NOMO-1 (cell line): Measurements from ENCODE around the gene OR5K2.

ENCODE experiments used
- DNase-seq, 2 experiments: peaks; one replicate each; lab custom pipeline; 2025; ENCODE audit not compliant: unreplicated experiment in 2 of 2; lab: John Stamatoyannopoulos, UW

The OR5K2 gene

GRCh38 chr3:98497381-98497780, at the start of gene OR5K2:
OR5K2 (plus strand) TSS chr3:98497681; CDS start chr3:98497681, 0 bp downstream.
- no peak for DNase-seq

DNA sequence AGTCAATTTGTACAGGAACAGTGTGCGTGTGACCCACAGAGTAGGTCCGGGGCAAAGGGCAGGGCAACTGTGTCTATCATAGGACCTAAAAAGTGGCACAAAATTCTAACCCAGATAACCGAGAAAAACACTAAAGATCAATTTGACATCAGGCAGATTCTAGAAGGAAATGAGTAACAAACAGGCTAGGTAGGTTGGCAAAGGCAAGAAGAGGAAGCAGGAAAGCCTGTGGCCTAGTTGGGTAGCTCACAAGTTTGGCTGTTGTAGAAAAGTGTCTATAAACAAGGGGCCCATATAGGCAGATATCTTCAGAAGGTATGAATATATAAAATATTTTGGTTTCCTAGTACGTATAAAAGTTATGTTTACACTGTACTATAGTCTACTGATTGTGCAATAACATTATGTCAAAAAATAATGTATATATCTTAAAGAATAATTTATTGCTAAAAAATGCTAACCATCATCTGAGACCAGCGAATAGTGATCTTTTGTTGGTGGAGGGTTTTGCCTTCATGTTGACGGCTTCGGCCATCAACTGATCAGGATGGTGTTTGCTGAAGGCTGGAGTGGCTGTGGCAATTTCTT, 47.8 kb upstream of the OR5K2 start:
- DNase-seq, result no peak

- no peak for DNase-seq
Measured at GRCh38 chr3:98450372-98450771, 47.1 kb upstream of the OR5K2 start.

DNA sequence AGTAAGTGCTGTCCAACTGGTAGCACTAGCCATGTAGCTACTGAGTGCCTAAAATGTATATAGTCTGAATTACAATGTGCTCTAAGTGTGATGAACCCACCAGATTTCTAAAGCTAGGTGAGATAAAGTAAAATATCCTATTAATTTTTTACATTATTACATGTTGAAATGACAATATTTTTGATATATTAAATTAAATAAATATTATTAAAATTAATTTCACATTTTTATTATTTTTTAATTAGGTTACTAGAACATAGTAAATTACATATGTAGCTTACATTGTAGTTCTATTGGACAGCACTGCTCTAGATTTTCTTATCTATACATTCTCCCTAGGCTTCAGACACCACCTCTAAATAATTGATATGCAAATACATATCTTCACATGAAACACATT, 43.7 kb upstream of the OR5K2 start:
- DNase-seq, result no peak

- DNase-seq, result no peak
Measured at GRCh38 chr3:98454929-98455328, 42.6 kb upstream of the OR5K2 start.

DNA sequence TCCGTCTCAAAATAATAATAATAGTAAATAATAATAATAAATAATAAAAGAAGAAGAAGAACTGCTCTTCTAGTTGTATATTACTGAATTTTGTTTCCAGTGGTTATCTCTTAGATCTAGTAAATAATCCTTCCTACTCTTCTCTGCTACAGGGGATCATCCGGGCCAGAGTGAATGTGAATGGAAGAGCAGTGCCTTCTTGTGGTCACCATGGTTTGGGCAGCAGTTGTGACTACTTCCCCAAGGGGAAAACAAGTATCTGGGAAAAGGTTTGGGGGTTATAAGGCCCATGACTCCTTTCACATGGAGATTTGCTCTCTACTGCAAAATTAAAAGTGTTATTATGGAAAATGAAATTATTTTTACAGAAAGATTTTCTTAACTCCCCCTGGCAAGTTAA, 39.9 kb upstream of the OR5K2 start:
- no peak for DNase-seq

DNA sequence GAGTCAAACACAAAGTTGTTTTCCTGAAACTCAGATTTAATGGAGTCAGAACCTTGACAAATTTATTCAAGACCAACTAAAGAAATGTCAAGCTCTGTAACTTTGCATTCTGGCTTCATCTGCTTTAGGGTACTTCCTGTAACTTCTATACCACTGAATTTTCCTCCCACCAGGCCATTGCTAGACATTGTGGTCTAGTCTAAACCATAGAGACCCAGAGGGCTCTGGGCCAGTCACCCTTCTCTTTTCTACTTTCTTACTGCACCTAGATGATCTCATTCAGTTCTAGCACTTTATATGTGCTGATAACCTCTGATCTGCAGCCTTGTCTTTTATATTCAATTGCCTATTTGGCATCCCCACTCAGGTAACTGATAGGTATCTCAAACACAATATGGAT, 37.3 kb upstream of the OR5K2 start:
- DNase-seq, result no peak

GRCh38 chr3:98462901-98463300, 34.6 kb upstream of the OR5K2 start, which contains the start of gene OR5K1:
OR5K1 (plus strand) TSS chr3:98463201; CDS start chr3:98469577, 6,376 bp downstream.
- DNase-seq, result no peak

DNA sequence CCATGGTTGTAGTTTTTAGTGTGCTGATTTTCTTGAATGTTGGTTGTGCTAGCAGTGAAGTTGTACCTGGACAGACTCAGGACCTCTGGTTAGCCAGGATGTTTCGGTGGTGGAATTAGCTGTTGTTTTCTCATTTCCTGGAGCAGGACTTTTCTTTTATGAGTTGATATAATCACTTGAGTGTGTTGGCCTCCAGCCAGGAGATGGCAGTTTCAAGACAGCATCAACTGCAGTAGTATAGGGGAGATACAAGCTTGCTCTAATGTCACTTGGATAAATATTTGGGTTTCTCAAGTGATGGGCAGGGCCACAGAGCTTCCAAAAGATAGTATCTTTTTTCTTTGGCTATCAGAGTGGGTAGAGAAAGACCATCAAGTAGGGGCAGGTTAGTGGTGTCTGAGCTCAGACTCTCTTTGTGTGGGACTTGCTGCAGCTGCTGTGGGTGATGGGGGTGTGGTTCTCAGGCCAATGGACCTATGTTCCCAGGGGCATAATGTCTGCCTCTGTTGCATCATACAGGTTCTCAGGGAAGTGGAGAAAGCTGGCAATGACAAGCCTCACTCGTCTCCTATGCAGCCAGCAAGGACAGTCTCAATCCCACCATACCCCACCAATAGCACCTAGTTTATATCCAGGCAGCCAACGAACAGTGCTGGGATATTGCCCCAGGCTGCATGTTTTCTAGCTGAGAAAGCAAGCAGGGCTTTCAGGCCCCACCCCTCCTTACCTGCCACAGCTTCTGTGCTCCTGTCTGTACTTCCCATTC, 14.6 kb upstream of the OR5K2 start:
- DNase-seq, result no peak

- no peak for DNase-seq
Measured at GRCh38 chr3:98483626-98484025, 13.9 kb upstream of the OR5K2 start.

DNA sequence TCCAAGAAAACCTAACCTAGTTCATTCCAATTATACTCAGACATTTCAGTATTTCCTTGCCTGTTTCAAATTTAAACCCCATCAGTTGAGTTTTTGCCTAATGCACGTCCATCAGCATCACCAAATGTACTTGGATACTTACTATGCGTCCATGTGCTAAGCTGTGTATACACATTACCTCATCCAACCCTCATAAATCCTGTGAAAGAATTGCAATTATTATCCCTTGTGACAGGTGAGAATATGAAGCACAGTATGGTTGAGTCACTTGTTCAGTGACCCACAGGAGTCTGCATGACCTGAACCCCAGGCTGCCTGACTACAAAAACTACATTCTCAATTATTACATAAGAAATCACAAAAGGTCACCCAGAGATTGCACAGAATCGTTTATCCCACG, 2.5 kb downstream of the OR5K2 start:
- DNase-seq, result no peak

DNA sequence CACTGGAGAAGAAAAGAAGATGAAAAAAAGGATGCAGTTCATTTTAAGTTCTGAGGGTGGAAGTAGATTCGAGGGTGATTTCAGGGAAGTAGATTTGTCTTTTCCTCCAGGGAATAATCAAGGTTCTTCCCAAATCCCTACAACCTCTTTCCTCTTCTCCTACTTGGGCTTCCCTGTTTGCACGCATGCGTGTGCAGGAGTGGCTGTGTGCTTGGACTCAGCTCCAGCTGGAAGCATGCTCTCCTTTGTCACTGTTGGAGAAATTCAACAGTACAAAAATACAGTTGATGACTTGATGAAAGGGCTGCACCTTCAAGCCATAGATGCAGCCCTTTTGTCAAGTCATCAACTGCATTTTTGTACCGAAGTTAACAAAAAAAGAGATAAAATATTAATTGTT, 3.8 kb downstream of the OR5K2 start:
- DNase-seq, result no peak

GRCh38 chr3:98501863-98502576, 4.5 kb downstream of the OR5K2 start:
- DNase-seq, result no peak

DNA sequence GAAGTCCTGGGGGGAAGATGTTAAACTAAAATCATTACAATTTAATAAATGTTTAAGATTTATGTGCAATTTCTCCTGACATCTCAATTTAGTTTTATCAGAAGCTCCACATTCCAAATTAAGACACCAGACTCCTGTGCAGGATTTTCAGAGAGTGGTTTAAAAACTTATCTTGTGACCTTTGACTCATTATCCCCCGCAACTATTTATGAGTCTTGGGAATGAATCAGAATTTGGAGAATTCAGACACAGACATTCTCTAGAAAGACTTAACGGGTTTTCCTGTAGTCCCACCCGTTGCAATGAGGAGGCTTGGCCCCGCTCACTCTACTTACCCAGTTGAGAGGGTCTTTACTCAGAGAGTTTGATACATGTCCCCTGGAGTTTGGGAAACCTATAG, 7.1 kb downstream of the OR5K2 start:
- DNase-seq, result no peak

GRCh38 chr3:98508582-98508981, 11.1 kb downstream of the OR5K2 start:
- no peak for DNase-seq

GRCh38 chr3:98512576-98512975, 15.1 kb downstream of the OR5K2 start:
- DNase-seq, result no peak

GRCh38 chr3:98513091-98513511, 15.6 kb downstream of the OR5K2 start:
- DNase-seq, result peak; percentile 91 to 93

DNA sequence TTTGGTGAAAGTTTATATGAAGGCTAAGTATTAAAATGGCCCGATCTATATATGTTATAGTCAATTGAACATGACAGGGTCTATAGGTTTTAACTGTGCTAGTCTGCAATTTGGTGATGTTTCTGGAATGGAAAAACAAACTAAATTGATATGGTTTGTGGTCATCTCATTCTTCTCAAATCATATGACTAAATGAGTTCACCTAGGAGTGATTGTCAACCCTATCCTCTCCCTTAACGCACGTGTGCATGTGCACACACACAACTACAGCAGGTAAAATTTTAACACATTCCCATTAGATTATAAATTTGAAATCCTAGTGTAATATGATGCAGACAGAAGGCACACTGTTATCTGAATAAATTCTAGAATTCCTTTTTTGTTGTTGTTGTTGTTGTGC, 16.3 kb downstream of the OR5K2 start:
- no peak for DNase-seq

- no peak for DNase-seq
Measured at GRCh38 chr3:98514948-98515347, 17.5 kb downstream of the OR5K2 start.

DNA sequence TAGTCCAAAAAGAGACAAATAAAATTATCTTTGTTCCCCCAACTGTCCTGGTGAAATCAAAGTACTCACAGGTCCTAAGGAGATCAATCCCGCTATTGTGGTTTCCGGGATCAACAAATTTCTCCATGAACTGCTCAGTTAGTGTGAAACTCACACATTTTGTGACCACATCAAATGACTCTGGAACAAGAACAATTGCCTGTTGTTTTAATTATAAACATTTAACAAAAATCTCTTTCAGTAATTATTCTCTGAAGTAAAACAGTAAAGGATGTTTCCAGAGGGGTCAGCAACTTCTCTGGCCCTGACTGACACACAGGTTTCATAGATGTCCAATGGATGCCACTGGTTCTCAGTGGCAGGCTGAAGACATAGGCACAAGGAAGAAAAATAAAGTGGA, 21.3 kb downstream of the OR5K2 start:
- DNase-seq, result no peak

- no peak for DNase-seq
Measured at GRCh38 chr3:98519351-98519750, 21.9 kb downstream of the OR5K2 start.
